Stimulated activated CD8-positive, alpha-beta memory T cell treated with anti-CD3 and anti-CD28 coated beads, Interleukin-12 subunit alpha, Interleukin-12 subunit beta, amount 100 ng/mL, for 24 hours (primary cell): Measurements from ENCODE around the gene CYP2W1.
"Not testable (repeated sequence)": the region's sequence is repeated elsewhere in the genome, so short reads cannot be mapped to it uniquely, and the experiment has no call there.

Source experiments
- DNase-seq: peaks from one replicate; pipeline ENCODE4 v3.0.0-alpha.2; 2020; ENCODE audit errors: extremely low read depth

The CYP2W1 gene

DNA sequence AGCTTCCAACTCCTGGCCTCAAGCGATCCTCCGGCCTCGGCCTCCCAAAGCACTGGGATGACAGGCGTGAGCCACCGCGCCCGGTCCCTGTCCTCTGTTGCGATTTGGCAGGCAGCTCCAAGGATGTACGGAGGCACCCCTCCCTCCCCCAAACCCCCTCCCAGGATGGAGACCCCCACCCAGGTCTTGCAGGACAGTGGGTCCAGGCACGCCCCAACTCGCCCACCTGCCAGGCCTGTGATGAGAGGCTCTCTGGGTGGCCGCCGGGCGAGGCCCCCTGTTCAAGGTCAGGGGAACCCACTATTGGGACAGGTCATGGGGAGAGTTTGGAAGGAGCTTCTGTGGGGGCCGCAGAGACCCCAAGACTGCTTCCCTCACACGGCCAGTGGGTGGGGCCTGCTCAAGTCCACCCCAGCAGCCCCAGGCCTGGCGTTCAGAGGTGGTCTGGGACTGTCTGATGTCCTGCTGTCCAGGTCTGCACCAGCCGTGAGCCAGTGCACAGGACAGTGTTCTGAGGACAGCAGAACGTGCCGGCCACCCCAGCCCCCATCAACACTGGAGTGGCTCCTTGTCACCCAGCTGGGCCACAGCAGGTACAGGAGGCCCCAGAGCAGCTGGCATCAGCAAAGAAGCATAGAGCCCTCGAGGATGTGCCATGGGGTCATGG is 31.0 kb upstream of the CYP2W1 start:
- no peak for DNase-seq

DNA sequence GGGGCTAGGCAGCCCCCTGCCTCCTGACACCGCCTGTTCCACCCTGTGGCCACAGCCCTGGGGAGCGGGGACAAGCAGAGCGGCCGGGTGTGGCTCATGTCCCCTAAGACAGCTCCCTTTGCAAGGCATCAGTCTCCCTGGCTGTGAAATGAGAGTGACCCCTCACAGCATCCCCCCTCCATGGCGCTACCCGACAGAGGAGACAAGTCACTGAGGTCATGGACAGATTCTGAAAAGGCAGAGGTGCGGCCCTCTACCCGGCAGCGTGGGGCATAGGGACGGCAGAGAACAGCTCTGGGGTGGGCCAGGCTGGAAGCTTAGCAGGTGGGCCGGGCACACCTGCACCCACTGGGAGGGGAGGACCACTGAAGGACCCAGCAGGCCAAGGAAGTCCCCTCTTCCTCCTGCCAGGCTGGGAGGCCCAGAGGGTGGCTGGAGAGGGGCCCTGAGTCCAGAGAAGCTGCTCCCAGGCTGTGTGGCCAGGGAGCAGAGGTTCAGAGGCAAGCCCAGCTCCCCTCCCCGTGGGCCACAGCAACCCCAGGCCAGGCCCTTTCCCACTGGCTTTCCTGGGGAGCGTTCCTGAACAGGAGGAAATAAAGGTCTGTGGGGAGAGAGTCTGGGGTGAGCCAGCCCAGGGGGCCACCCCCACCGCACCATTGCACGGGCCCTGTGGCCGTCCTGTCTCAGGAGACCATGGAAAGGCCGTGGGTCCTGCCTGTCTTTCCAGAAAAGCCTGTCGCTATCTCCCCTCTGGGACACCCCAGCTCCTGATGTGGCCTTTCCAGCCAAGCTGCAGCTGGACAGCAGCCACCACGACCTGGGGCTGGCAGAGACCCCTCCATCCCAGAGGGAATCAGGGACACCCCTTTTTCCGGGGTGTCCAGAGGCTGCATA is 30.2 kb upstream of the CYP2W1 start:
- no peak for DNase-seq

DNA sequence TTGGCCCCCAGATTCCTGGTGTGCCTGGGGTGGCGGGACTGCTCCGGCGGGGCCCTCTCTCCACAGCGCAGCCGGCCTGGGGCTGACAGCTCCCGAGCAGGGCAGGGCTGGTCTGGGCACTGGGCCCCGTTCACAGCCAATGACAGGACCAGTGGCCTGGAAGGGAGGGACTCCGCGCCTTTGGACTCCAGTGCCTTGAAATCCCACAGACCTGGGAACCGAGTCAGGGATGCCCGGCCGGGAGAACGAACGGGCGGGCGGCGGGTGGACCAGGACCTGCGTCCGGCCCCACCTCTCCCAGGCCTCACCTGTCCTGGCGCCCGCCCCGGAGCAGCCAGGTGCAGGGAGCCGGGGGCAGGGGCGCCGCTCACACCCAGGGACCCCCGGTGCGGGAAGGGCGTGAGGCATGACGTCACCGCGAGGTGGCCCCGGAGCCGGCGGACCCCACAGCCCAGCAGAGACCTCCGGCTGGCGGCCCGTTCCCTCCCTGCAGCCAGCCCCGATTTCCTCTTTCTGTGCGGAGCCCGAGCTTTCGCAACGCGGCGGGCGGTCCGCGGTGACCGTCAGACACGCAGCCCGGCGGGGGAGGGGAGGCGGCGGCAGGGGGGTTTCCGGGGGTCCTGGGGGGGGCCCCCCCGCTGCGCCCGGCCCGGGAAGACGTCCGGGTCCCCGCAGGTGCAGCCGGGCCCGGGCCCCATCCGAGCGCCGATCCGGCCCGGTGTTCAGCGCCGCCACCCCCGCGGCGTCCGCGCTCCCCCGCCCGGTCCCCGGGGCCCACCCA is 29.2 kb upstream of the CYP2W1 start:
- DNase-seq = no peak

DNA sequence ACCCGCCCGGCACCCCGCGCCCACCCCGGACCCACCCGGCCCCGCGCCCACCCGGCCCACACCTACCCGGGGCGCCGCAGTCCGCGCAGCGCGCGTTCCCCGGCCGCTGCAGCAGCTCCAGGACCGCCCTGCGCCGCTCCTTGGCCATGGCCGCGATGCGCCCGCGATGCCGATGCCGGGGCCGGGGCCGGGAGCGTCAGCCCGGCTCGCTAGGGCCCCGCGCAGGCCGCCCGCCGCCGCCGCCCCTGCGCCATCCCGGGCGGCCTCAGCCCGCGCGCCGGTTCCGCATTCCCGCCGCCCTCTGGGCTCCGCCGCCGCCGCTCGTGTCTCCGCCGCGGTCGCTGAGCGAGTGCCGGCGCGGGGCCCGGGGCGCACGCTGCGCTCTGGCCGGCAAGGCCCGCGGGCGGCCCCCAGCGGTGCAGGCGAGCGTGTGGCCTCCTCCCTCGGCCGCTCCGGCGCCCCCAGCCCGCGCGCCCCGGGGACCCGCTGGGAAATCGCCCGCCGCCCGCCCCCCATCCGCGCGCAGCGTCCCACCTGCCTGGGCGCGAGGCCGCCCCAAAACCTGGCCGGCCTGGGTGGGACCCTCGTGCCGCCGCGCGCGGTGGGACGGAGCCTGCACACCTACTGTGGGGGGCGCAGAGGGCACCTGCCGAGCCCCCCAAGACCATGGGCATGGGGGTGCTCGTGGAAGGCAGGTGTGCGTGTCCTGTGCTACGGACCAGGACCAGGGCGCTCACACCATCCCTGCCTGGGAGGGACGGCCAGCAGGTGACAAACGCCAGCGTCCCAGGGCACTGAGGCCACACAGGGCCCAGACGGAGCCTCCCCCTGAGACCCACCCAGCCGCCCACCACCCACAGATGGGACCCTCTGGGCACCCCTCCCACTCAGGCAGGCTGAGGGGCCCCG is 28.4 kb upstream of the CYP2W1 start, which contains the start of gene ADAP1:
Gene ADAP1, minus strand, starts transcription at position 351 of the 909 bp plus-strand sequence. Its CDS starts 203 bp downstream, at position 148.
- DNase-seq = no peak

DNA sequence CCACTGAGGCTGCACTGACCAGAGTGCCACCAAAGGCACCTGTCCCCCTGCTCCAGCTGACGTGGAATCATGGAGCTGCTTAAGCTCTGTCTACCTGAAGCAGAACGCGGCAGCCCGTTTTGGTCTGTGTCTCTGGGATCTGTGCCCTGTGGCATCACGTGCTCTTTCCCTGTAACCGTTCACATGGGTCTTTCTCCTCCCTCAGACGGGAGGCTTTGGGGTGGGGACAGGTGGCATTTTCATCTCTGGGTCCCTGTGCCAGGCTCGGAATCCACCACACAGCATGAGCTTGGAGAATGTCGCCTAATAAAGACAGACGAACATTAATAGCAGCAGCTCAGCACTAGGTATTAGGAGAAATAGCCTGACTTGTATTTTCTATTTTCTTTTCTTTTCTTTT is 26.9 kb upstream of the CYP2W1 start:
- no peak for DNase-seq

DNA sequence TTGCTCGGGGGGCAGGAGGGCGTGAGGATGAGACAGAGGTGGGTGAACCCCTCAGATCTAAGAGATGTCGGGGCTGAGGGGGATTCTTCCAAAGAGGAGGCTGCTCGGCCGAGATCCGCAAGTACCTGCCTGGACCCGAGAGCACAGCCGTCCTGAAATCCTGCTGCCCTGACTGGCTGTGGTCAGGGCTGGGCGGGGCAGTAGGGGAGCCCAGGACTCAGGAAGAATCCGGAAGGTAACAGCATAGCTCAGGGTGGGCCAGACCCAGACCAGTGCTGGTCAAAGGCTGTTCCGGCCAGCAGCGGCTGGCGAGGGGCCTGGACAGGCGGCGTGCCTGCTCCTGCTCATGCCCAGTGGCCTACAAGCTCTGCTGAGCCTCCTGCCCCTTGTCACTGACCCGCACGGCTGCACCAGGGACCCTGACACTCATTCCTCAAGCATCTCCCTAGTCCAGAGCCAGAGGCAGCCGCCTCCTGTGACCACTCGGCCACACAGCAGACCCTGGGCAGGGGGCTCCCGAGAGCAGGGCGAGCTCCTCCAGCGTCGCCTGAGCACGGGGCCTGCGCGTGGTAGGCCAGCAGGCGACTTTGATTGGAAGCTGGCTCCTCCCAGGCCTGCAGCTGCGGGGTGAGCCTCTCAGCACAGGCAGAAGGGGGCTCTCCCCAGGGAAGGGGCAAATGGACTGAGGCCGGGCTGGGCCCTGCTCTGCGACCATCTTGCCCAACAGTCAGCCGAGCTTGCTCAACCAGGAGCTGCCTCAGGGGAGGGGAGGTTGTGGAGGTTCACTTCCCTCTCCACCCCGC is 25.4 kb upstream of the CYP2W1 start:
- no peak for DNase-seq

DNA sequence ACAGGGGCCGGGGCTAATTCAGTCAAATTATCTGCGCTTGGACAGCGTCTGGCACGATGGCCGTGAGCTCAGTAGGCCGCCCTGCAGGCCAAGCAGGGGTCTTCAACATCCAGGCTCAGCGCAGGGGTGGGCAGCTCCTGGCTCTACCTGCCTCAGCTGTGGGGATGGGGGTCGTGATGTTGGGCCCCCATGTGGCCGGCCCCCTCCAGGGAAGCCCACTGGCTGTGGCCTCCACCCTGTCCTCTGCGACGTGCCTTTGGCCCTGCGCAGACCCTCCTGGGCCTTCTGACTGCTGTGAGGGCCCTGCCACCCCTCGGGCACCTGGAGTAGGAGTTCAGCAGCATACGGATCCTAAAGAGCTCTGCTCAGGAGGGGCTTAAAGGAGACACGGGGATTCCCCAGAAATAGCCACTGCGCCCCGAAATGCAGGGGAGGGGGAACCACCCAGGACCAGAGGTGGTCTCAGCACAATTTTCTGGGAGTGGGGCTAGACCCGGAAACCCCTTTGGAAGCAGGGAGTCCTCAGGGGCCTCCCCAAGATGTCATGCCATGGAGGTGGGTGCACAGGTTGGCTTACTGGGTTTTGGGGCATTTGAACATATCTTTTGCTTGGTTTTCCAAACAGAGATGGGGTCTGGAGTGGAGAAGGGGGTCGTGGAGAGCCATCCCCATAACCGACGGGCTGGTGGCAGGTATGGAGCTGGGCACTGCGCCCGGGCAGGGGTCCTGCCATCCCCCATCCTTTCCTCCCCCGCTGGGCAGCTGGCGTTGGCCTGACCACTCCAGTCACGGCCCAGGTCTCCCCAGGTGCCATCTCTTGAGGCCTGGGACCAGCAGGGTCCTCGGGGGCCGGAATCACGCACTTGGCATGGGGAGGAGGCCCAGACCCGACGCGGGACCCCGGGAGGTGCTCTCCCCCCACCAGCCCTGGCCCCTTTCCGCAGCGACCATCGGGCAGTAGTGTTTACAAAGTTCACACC is 24.5 kb upstream of the CYP2W1 start:
- no peak for DNase-seq

DNA sequence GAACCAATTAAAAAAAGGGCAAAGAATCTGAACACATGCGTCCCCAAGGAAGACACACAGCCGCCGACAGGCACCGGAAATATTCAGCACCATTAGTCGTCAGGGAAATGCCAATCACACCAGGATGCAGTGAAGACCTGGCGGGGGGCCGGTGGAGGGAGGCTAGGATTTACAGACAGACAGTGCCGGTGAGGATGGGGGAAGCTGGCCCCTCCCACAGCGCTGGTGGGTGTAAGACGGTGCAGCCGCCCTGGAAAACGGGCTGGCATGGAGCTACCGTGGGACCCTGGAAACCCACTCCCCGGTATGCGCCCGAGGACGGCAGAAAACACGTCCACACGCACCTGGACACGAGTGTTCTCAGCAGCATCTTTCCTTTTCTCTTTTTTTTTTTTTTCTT is 23.7 kb upstream of the CYP2W1 start:
- no peak for DNase-seq

DNA sequence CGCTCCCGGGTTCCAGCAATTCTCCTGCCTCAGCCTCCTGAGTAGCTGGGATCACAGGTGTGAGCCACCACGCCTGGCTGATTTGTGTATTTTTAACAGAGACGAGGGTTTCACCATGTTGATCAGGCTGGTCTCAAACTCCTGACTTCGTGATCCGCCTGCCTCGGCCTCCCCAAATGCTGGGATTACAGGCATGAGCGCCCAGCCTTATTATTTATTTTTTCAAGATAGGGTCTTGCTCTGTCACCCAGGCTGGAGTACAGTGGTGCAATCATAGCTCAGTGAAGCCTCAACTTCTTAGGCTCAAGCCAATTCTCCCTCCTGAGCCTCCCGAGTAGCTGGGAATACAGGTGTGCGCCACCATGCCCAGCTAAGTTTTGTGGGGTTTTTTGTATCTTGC is 23.2 kb upstream of the CYP2W1 start:
- DNase-seq = not testable (repeated sequence)

DNA sequence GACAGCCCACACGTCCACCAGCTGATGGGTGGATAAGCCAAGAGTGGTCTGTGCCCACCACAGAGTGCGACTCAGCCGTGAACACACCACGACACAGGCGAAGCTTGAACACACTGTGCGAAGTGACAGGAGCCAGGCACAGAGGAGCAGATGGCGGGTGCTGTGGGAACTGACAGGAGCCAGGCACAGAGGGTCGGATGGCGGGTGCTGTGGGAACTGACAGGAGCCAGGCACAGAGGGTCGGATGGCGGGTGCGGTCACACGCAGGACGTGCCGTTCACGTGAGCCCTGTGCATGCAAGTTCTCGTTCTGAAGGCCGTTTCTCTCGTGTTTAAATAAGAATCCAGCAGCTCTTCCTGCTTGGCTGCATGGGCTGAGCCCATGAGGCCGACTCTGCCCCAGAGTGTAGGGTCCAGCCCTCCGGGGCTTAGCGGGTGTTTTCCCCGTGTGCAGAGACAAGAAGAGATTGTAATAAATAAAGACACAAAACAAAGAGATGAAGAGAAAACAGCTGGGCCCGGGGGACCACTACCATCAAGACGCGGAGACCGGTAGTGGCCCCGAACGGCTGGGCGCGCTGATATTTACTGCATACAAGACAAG is 22.6 kb upstream of the CYP2W1 start:
- no peak for DNase-seq

DNA sequence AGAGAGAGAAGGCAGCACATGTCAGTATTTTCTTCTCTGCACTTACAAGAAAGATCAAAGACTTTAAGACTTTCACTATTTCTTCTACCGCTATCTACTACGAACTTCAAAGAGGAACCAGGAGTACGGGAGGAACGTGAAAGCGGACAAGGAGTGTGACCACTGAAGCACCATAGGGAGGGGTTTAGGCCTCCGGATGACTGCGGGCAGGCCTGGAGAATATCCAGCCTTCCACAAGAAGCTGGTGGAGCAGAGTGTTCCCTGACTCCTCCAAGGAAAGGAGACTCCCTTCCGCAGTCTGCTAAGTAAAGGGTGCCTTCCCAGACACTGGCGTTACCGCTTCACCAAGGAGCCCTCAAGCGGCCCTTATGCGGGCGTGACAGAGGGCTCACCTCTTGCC is 22.0 kb upstream of the CYP2W1 start:
- not testable (repeated sequence) for DNase-seq

DNA sequence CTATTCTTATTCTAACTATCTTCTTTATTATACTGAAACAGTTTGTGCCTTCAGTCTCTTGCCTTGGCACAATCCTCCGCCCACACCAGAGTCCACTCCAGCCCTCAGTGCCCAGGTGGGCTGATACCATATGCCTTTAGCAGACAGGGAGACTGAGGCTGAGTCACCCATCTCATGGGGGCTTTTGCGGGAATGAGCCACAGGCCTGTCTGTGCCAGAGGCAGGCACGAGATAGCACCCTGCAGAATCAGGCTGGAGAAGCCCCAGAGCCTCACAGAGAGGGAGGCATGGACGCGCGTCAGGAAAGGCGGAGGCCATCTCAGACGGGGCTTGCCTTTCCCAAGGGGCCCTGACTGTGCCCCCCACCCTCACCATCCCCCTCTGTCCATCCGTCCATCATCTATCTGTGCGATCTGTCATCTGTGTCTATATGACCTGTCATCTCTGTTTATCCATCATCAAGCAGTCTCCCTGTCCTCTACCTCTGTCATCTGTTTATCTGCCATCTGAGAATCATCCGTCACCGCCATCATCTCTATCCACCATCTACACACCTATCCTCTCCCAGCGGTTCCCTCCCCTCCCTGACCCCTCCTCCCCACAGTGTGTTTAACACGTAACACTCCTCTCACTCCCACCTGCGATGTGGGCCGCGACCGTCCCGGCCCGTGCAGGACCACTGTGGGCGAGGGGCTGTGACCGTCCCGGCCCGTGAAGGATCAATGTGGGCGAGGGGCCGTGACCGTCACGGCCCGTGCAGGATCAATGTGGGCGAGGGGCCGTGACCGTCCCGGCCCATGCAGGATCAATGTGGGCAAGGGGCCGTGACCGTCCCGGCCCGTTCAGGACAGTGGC is 21.2 kb upstream of the CYP2W1 start:
- DNase-seq = no peak

DNA sequence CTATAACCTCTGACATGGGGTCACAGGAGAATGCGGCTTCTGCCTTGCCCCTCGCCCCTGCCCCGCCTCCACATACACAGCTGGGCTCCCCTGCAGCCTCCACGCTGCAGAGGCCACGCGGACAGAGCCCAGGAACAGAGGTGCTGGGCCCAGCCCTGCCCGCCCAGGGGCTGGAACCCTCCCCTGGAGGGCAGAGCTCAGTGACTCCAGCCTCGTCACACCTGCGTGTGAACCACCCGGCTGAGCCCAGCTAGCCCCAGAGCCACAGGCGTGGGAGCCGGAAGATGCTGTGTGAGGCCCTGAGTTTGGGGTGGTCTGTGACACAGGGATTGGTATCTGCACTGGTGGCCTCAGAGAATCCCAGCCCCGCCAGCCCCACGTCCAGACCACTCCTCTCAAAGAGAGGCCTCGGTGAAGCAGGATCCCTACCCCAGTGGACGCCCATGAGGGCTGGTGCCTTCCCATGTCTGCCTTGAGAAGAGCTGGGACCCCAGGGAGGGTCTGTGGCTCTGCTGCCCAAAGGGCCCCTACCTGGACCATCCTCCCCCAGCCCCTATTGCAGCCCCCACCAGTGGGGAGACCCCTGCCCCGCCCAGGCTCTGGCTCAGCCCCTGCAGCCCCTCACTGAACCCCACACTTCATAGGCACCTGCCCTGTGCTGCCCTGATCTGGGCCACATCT is 20.4 kb upstream of the CYP2W1 start:
- no peak for DNase-seq

DNA sequence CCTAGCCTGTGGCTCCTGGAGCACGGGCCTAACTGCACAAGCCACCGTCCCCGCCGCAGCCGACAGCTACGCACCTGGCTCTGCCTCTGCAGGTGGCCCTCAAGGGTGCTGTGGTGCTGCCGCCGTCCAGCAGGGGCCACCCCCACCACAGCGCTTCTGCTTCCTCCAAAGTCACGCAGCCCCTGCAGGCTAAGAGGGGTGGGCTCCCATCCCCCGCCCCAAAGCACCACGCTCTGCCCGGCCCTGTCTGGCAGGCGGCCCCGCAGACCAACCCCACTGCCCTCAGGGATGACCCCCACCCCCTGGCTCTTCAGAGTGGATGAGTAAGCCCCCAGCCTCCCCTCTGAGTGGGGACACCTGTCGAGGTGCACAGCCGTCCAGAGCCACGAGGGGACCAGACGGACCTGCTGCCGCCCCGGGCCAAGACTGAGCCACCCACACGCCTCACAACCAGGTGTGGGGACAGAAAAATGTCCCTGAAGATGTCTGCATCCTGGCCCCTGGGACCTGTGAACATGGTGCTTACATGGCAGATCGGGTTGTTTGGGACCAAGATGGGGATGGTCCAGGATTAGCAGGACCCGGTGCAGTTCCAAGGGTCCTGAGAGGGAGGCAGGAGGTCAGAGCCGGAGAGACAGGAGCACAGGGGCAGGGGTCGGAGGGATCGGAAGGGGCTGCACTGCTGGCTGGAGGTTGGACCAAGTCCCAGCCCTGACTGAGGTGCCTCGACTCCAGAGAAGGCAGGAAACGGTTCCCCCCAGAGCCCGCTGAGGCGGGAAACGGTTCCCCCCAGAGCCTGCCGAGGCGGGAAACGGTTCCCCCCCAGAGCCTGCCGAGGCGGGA is 19.5 kb upstream of the CYP2W1 start:
- no peak for DNase-seq

DNA sequence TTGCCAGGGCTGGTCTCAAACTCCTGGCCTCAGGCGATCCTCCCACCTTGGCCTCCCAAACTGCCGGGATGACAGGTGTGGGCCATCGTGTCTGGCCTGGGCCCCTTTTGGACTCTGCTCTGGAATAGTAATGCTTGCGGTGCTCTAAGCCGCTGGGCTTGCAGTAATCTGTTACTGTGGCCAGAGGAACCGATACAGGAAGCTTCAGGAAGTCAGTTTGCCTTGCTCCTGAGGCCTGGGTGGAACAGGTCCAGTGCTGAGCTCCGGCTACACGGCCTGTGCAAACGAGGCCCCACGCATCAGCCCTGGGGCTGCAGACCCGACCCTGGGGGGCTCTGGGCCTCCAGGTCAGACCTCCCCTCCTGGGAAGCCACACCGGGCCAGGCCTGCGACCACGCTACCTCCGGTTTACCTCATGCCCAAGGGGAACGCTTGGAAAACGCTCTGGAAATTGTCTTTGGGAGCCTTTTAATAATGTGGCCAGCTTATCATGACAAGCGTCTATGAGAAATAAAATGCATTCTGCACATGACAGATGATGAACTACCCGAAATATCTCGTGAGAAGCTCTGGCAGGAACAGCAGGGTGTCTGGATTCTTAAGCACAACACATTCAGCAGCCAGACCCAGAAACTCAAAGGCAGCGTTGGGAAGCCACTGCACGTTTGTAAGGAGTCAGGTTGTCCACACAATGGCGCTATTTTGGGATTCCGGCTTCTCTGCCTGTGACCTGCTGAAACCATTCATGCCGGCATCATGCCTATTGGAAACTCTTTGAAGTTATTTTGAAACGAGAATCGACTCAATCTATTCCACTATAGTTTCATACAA is 18.4 kb upstream of the CYP2W1 start:
- no peak for DNase-seq
